Measurements from ENCODE around the gene MYLK. TPM values are rescaled to one million over a fixed set of nuclear protein-coding genes. Genes with fewer than 3 reads are reported as not detected.

MYLK gene
- total and polyA plus RNA-seq, 10 of the 15 experiments (the other 5 are each of a cell fraction or from before 2014, with no cell fraction given) = 0.04 to 1.6 (median 0.42) TPM; not detected in 1

DNA sequence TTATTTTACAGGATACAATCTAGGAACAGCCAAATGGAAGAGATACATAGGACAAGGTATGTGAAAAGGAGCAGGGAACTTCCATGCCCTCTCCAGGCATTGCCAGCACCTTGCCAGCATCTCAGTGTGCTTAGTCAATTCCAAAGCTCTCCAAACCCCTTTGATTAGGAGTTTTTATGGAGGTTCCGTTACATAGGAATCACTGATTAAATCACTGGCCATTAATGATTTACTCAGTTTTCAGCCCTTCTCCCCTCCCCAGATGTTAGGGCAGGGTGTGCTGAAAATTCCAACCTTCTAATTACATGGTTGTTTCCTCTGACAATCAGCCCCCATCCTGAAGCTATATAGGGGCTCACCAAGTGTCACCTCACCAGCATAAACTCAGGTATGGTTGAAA lies 11.5 kb downstream of the MYLK start:
- no peak overlapping the region for H3K4me2 ChIP-seq (ENCODE audit: control insufficient read depth, insufficient read depth)
- no peaks in the 10 kb centered on the region for H3K79me2 ChIP-seq (ENCODE audit: control insufficient read depth, insufficient read depth, low read length)
- WGBS (ENCODE audit: insufficient coverage, insufficient replicate concordance, low lambda C conversion rate, missing lambda C conversion rate) = 100% methylated on average over 1 of the region's 1 CpG
- H3K36me3 ChIP-seq (ENCODE audit: control insufficient read depth in 2 of 2, insufficient read depth in 2 of 2, low read length in 1 of 2) = no peaks in the 10 kb centered on the region
- ATAC-seq (no peak), DNase-seq (ENCODE audit: low read depth, low spot score) (no peak), FAIRE-seq (no peak)
- ChIA-PET RAD21 (ENCODE audit: unreplicated experiment) (no interaction called here), POLR2A (no interaction called here), SMC1A (ENCODE audit: uncharacterized antibody, unreplicated experiment) (no interaction called here), CTCF (no interaction called here)
- no peak overlapping the region for H3K9ac ChIP-seq (ENCODE audit: control insufficient read depth, insufficient read depth, low read length)
- no TSS peak for BruUV-seq (replicated peaks)
- no peaks in the 10 kb centered on the region for H3K27me3 ChIP-seq (replicated peaks in 1 of 2; ENCODE audit: control insufficient read depth in 2 of 2, insufficient read depth in 2 of 2, low read length in 1 of 2)
- in situ Hi-C loops (cut with MboI) = no loop called here
- no peak for TF ChIP-seq IKZF2 (IDR thresholded peaks at IDR 0.05)
- TF ChIP-seq KAT2A (conservative IDR thresholded peaks at IDR 0.05; ENCODE audit: control insufficient read depth, low read depth, low read length) = no peak
- H3K4me1 ChIP-seq (ENCODE audit: control insufficient read depth, insufficient read depth, low read length) = no peaks in the 10 kb centered on the region
- no peaks in the 10 kb centered on the region for H4K20me1 ChIP-seq (ENCODE audit: control insufficient read depth, insufficient read depth)
- intact Hi-C loops (cut with micrococcal nuclease; ENCODE audit: unreplicated experiment) = loop anchor here (10.0 kb wide), 1 partner anchor 212 kb away; no protein-coding TSS in a partner anchor
- H3K9me3 ChIP-seq (replicated peaks; ENCODE audit: control insufficient read depth, insufficient read depth, low read length) = no peaks in the 10 kb centered on the region
- H3K27ac ChIP-seq (ENCODE audit: control insufficient read depth, insufficient read depth) = no peak overlapping the region
- H3K4me3 ChIP-seq = no peak overlapping the region
- H2AFZ ChIP-seq (ENCODE audit: control insufficient read depth, low read depth, low read length) = no peak overlapping the region

DNA sequence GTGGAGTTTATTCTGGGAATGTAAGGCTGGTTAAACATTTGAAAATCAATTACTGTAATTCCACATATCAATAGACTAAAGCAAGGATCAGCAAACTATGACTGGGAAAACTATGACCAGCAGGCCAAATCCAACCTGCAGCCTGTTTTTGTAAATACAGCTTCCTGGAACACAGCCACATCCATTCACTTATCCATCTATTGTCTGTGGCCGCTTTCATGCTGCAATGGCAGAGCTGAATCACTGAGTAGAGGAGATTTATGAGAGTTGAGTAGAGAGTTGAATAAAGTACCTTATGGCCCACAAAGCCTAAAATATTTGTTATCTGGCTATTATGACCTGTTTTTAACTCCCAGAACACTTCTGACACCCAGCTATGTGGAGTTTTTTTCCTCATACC lies 12.2 kb downstream of the MYLK start:
- H3K4me1 ChIP-seq (ENCODE audit: control insufficient read depth, insufficient read depth, low read length) = no peaks in the 10 kb centered on the region
- no peak for FAIRE-seq
- no peaks in the 10 kb centered on the region for H3K36me3 ChIP-seq (ENCODE audit: control insufficient read depth in 2 of 2, insufficient read depth in 2 of 2, low read length in 1 of 2)
- no peak overlapping the region for H3K9ac ChIP-seq (ENCODE audit: control insufficient read depth, insufficient read depth, low read length)
- no peak for ATAC-seq
- no TSS peak for BruUV-seq (replicated peaks)
- intact Hi-C loops (cut with micrococcal nuclease; ENCODE audit: unreplicated experiment) (loop anchor here (10.0 kb wide), 1 partner anchor 213 kb away; no protein-coding TSS in a partner anchor), in situ Hi-C loops (cut with MboI) (no loop called here)
- no peaks in the 10 kb centered on the region for H4K20me1 ChIP-seq (ENCODE audit: control insufficient read depth, insufficient read depth)
- ChIA-PET RAD21 (ENCODE audit: unreplicated experiment) (no interaction called here), SMC1A (ENCODE audit: uncharacterized antibody, unreplicated experiment) (interaction anchor here (0.5 kb wide), 1 partner anchor 72 kb away, joined by 3 read pairs; no protein-coding TSS in a partner anchor), POLR2A (no interaction called here), CTCF (no interaction called here)
- no peaks in the 10 kb centered on the region for H3K9me3 ChIP-seq (replicated peaks; ENCODE audit: control insufficient read depth, insufficient read depth, low read length)
- H3K79me2 ChIP-seq (ENCODE audit: control insufficient read depth, insufficient read depth, low read length) = no peaks in the 10 kb centered on the region
- DNase-seq (ENCODE audit: low read depth, low spot score) = no peak
- WGBS (ENCODE audit: insufficient coverage, insufficient replicate concordance, low lambda C conversion rate, missing lambda C conversion rate) = 95% methylated on average over 1 of the region's 1 CpG
- H3K27ac ChIP-seq (ENCODE audit: control insufficient read depth, insufficient read depth) = no peak overlapping the region
- no peaks in the 10 kb centered on the region for H3K27me3 ChIP-seq (replicated peaks in 1 of 2; ENCODE audit: control insufficient read depth in 2 of 2, insufficient read depth in 2 of 2, low read length in 1 of 2)
- no peak overlapping the region for H3K4me3 ChIP-seq
- no peak overlapping the region for H3K4me2 ChIP-seq (ENCODE audit: control insufficient read depth, insufficient read depth)
- H2AFZ ChIP-seq (ENCODE audit: control insufficient read depth, low read depth, low read length) = no peak overlapping the region
- no peak for TF ChIP-seq TCF3 (IDR thresholded peaks at IDR 0.05; ENCODE audit: borderline replicate concordance, insufficient read depth, low read depth, low read length)
- TF ChIP-seq POLR2AphosphoS5 (IDR thresholded peaks at IDR 0.05; ENCODE audit: low read length) = no peak
- no peak for TF ChIP-seq MTA2 (IDR thresholded peaks at IDR 0.05; ENCODE audit: low read depth)
- no peak for TF ChIP-seq NBN (IDR thresholded peaks at IDR 0.05)
- TF ChIP-seq ATF7 (IDR thresholded peaks at IDR 0.05; ENCODE audit: low read depth) = no peak
- no peak for TF ChIP-seq PBX3 (IDR thresholded peaks at IDR 0.05; ENCODE audit: insufficient replicate concordance, low read depth, low read length)
- no peak for TF ChIP-seq TCF7 (IDR thresholded peaks at IDR 0.05; ENCODE audit: borderline replicate concordance)
- TF ChIP-seq FOXM1 (IDR thresholded peaks at IDR 0.05; ENCODE audit: low read depth, low read length) = no peak
- TF ChIP-seq BHLHE40 (IDR thresholded peaks at IDR 0.05; ENCODE audit: borderline replicate concordance in 1 of 2, low read depth in 2 of 2, low read length in 1 of 2) = no peak
- no peak for TF ChIP-seq SMAD1 (IDR thresholded peaks at IDR 0.05; ENCODE audit: low read depth, partially characterized antibody)
- no peak for TF ChIP-seq RUNX3 (IDR thresholded peaks at IDR 0.05; ENCODE audit: low read length)
- no peak for TF ChIP-seq IKZF1 (conservative IDR thresholded peaks at IDR 0.05)
- no peak for TF ChIP-seq MAX (IDR thresholded peaks at IDR 0.05; ENCODE audit: low read depth, low read length)
- no peak for TF ChIP-seq SPI1 (IDR thresholded peaks at IDR 0.05; ENCODE audit: borderline replicate concordance, insufficient read depth, low read depth, low read length)
- no peak for TF ChIP-seq MEF2B (IDR thresholded peaks at IDR 0.05; ENCODE audit: partially characterized antibody, poor library complexity, severe bottlenecking)
- TF ChIP-seq CBX3 (IDR thresholded peaks at IDR 0.05; ENCODE audit: borderline replicate concordance, low read depth) = no peak
